Activated CD4-positive, alpha-beta T cell treated with anti-CD3 and anti-CD28 coated beads for 48 hours (primary cell): ENCODE results near the gene STK32A.

Source experiments
- DNase-seq: peaks from one replicate; pipeline ENCODE4 v3.0.0-alpha.2; 2020

The STK32A gene

GRCh38 chr5:147427521-147428401 lies 192.9 kb downstream of the STK32A start:
- no peak for DNase-seq

- no peak for DNase-seq
Measured at GRCh38 chr5:147430628-147431027, 195.8 kb downstream of the STK32A start.

GRCh38 chr5:147431586-147431985 lies 196.8 kb downstream of the STK32A start:
- DNase-seq, result no peak

- no peak for DNase-seq
Measured at GRCh38 chr5:147432323-147432722, 197.5 kb downstream of the STK32A start.

- DNase-seq, result no peak
Measured at GRCh38 chr5:147434049-147434448, 199.2 kb downstream of the STK32A start.

GRCh38 chr5:147436596-147436995 lies 201.8 kb downstream of the STK32A start:
- no peak for DNase-seq

GRCh38 chr5:147437161-147437596 lies 202.4 kb downstream of the STK32A start:
- no peak for DNase-seq
